Suprapubic skin (tissue), 4 donors: ENCODE results near the gene HSPA1B. TPM values are rescaled to one million over a fixed set of nuclear protein-coding genes. Genes with fewer than 3 reads are reported as not detected.
A peak's percentile ranks its signal among the peaks of the same experiment; 100 is the strongest.
"Not testable (repeated sequence)": the region's sequence is repeated elsewhere in the genome, so short reads cannot be mapped to it uniquely, and the experiment has no call there.

ENCODE experiments used
- DNase-seq, 2 donors: peaks; one replicate each; pipeline ENCODE4 v3.0.0-alpha.2; 2019; ENCODE audit warnings: low spot score in 2 of 2
- H3K27ac ChIP-seq: fragments of 200-600 bp; sonication (generic); one replicate; pipeline ENCODE4 v1.5.1; 2019
- H3K27me3 ChIP-seq: fragments of 200-600 bp; sonication (generic); one replicate; pipeline ENCODE4 v1.5.1; 2019
- H3K36me3 ChIP-seq: fragments of 200-600 bp; sonication (generic); one replicate; pipeline ENCODE4 v1.5.1; 2019
- H3K4me1 ChIP-seq: fragments of 200-600 bp; sonication (generic); one replicate; pipeline ENCODE4 v1.5.1; 2019
- H3K4me3 ChIP-seq: fragments of 200-600 bp; sonication (generic); one replicate; pipeline ENCODE4 v1.5.1; 2019; ENCODE audit warnings: mild to moderate bottlenecking
- H3K9me3 ChIP-seq: fragments of 200-600 bp; sonication (generic); one replicate; pipeline ENCODE4 v1.5.1; 2019
- EP300 ChIP-seq: sonication (generic); formaldehyde crosslinking; IDR thresholded peaks from one replicate; pipeline ENCODE4 v1.6.1; 2017; ENCODE audit warnings: antibody characterized with exemption
- POLR2A ChIP-seq, 2 donors: fragments of 450-650 bp; IDR thresholded peaks; one replicate each; pipeline ENCODE4 v1.6.1; 2017; ENCODE audit warnings: antibody characterized with exemption in 2 of 2, mild to moderate bottlenecking in 2 of 2, moderate library complexity in 2 of 2
- POLR2AphosphoS5 ChIP-seq, 3 donors: sonication (generic); formaldehyde crosslinking; IDR thresholded peaks; one replicate each; pipeline ENCODE4 v1.6.1; 2017; ENCODE audit warnings: antibody characterized with exemption in 3 of 3
- WGBS: methylation state at CpG from one replicate; pipeline ENCODE4 v1.1.5; 2018; 5-methylcytosine and 5-hydroxymethylcytosine counted together
- total RNA-seq, 4 donors: library from RNA; depleted of rRNA; stranded (reverse); fragments of >200 nt; gene quantifications; one replicate each; pipeline ENCODE4 v1.1.0, GENCODE V29; 2016
- TF ChIP-seq, protein P1 (sequence below), 2 donors: fragments of 200-600 bp in 1 of 2; fragments of 450-650 bp in 1 of 2; sonication (generic) in 1 of 2; IDR thresholded peaks; one replicate each; pipeline ENCODE4 v1.5.1; 2016 to 2019; ENCODE audit warnings: antibody characterized with exemption in 2 of 2, mild to moderate bottlenecking in 1 of 2, moderate library complexity in 1 of 2

Gene HSPA1B
- total RNA-seq, 4 donors from 2014 or later: 243 to 686 (median 558) TPM

- no peaks in the 10 kb centered on the region for H3K9me3 ChIP-seq
- H3K4me3 ChIP-seq: peak overlapping the region; percentile 72
- H3K36me3 ChIP-seq: no peaks in the 10 kb centered on the region
- peaks cover 44% of the 10 kb centered on the region for H3K4me1 ChIP-seq
- DNase-seq: peak; percentile 98
- H3K27ac ChIP-seq: peak overlapping the region; percentile 98
- no peaks in the 10 kb centered on the region for H3K27me3 ChIP-seq
- TF ChIP-seq EP300: no peak
- TF ChIP-seq POLR2AphosphoS5 (IDR thresholded peaks at IDR 0.05): peak in 2 of 3 donors; percentile 12 to 46
- TF ChIP-seq, protein P1, sequence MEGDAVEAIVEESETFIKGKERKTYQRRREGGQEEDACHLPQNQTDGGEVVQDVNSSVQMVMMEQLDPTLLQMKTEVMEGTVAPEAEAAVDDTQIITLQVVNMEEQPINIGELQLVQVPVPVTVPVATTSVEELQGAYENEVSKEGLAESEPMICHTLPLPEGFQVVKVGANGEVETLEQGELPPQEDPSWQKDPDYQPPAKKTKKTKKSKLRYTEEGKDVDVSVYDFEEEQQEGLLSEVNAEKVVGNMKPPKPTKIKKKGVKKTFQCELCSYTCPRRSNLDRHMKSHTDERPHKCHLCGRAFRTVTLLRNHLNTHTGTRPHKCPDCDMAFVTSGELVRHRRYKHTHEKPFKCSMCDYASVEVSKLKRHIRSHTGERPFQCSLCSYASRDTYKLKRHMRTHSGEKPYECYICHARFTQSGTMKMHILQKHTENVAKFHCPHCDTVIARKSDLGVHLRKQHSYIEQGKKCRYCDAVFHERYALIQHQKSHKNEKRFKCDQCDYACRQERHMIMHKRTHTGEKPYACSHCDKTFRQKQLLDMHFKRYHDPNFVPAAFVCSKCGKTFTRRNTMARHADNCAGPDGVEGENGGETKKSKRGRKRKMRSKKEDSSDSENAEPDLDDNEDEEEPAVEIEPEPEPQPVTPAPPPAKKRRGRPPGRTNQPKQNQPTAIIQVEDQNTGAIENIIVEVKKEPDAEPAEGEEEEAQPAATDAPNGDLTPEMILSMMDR (IDR thresholded peaks at IDR 0.05): no peak
- peak in 1 of 2 donors; percentile 46 for TF ChIP-seq POLR2A (IDR thresholded peaks at IDR 0.05)
- 0% methylated on average over 13 of the region's 13 CpGs for WGBS
Observed at GRCh38 chr6:31814677-31815024, 12.9 kb upstream of the HSPA1B start.

GRCh38 chr6:31815025-31815838 lies 12.3 kb upstream of the HSPA1B start, which contains the start of the genes HSPA1A and HSPA1L:
TSS of gene HSPA1A (plus strand) at chr6:31815543. CDS start at chr6:31815757, 214 bp downstream.
TSS of gene HSPA1L (minus strand) at chr6:31815283. CDS start at chr6:31811972, 3,311 bp downstream.
- TF ChIP-seq POLR2A (IDR thresholded peaks at IDR 0.05) (peak; percentile 96 to 99), POLR2AphosphoS5 (IDR thresholded peaks at IDR 0.05) (peak; percentile 90 to 96 (median 96)), EP300 (no peak)
- WGBS: under 1% methylated on average over 26 of the region's 56 CpGs
- Histone ChIP-seq H3K9me3 (no peaks in the 10 kb centered on the region), H3K27ac (peak within 1 kb of the TSS; percentile 98), H3K4me1 (peaks cover 49% of the 10 kb centered on the region), H3K27me3 (no peaks in the 10 kb centered on the region), H3K4me3 (peak within 1 kb of the TSS; percentile 72), H3K36me3 (no peaks in the 10 kb centered on the region)
- DNase-seq: peak; percentile 98

DNA sequence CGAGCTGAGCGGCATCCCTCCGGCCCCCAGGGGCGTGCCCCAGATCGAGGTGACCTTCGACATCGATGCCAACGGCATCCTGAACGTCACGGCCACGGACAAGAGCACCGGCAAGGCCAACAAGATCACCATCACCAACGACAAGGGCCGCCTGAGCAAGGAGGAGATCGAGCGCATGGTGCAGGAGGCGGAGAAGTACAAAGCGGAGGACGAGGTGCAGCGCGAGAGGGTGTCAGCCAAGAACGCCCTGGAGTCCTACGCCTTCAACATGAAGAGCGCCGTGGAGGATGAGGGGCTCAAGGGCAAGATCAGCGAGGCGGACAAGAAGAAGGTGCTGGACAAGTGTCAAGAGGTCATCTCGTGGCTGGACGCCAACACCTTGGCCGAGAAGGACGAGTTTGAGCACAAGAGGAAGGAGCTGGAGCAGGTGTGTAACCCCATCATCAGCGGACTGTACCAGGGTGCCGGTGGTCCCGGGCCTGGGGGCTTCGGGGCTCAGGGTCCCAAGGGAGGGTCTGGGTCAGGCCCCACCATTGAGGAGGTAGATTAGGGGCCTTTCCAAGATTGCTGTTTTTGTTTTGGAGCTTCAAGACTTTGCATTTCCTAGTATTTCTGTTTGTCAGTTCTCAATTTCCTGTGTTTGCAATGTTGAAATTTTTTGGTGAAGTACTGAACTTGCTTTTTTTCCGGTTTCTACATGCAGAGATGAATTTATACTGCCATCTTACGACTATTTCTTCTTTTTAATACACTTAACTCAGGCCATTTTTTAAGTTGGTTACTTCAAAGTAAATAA lies 10.2 kb upstream of the HSPA1B start:
- DNase-seq, H3K36me3 ChIP-seq, H3K9me3 ChIP-seq, H3K27me3 ChIP-seq: not testable (repeated sequence)
- H3K4me3 ChIP-seq: peak overlapping the region; percentile 58
- WGBS: 34% methylated on average over 11 of the region's 37 CpGs
- H3K27ac ChIP-seq: peak overlapping the region; percentile 77
- H3K4me1 ChIP-seq: peaks cover 66% of the 10 kb centered on the region

DNA sequence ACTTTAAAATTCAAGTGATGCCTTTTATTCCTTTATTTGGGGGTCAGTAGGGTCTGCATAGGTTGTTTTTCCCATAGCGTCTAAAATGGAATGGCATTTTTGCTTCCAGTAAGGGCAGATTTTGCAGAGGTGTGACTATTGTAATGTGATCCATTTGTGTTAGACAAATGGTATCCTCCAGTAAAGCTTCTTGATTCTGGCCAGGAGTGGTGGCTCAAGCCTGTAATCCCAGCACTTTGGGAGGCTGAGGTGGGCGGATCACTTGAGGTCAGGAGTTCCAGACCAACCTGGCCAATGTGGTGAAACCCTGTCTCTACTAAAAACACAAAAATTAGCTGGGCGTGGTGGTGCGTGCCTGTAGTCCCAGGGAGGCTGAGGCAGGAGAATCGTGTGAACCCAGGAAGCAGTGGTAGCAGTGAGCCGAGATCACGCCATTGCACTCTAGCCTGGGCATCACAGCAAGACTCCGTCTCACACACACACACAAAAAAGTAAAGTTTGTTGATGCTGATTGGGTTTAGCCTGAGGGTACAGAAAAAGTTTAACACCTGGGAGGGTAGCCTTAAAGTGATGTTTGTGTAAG lies 9.5 kb upstream of the HSPA1B start:
- 30% methylated on average over 8 of the region's 8 CpGs for WGBS
- not testable (repeated sequence) for H3K36me3 ChIP-seq, DNase-seq, H3K9me3 ChIP-seq, H3K27me3 ChIP-seq
- peak overlapping the region; percentile 77 for H3K27ac ChIP-seq
- peaks cover 68% of the 10 kb centered on the region for H3K4me1 ChIP-seq
- peak overlapping the region; percentile 58 for H3K4me3 ChIP-seq

DNA sequence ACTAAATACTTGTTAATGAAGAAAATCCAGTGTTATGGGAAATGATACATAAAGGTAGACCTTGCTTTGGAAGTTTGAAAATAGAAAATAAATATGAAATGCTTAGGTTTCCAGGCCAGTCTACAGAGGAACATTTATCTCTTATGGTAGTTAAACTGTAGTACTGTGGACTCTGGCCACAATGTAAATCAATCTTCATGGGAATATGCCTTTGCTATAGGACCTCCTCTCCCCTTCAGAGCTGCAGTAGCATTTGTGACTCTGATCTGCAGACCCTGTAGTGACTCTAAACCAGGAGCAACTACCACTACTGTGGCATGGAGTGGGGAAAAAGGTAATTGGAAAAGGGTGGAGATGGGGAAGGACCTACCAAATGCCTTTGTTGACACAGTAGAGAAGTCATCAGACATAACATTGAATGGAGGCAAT lies 7.7 kb upstream of the HSPA1B start:
- Histone ChIP-seq H3K27ac (peak overlapping the region; percentile 59), H3K27me3 (no peaks in the 10 kb centered on the region), H3K4me3 (peak overlapping the region; percentile 58), H3K4me1 (peaks cover 72% of the 10 kb centered on the region), H3K36me3 (no peaks in the 10 kb centered on the region), H3K9me3 (no peaks in the 10 kb centered on the region)
- no peak for DNase-seq
- TF ChIP-seq POLR2A (IDR thresholded peaks at IDR 0.05): no peak
- no peak for TF ChIP-seq POLR2AphosphoS5 (IDR thresholded peaks at IDR 0.05)
- no peak for TF ChIP-seq EP300
- TF ChIP-seq, protein P1 (IDR thresholded peaks at IDR 0.05): no peak

GRCh38 chr6:31820399-31820798 lies 7.1 kb upstream of the HSPA1B start:
- H3K9me3 ChIP-seq, H3K4me3 ChIP-seq, H3K27me3 ChIP-seq, DNase-seq, H3K36me3 ChIP-seq: not testable (repeated sequence)
- peak overlapping the region; percentile 96 for H3K27ac ChIP-seq
- 65% methylated on average over 10 of the region's 10 CpGs for WGBS
- H3K4me1 ChIP-seq: peaks cover 74% of the 10 kb centered on the region
